IMR-90 (cell line): ENCODE data around the gene INTU.

Source experiments
- BHLHE40 ChIP-seq: fragments of 150-350 bp; IDR thresholded peaks from 2 replicates; pipeline ENCODE4 v1.6.1; 2016; ENCODE audit warnings: mild to moderate bottlenecking, low read depth, low read length
- CEBPB ChIP-seq: IDR thresholded peaks from 2 replicates; pipeline ENCODE4 v1.6.1; 2012; ENCODE audit warnings: low read depth, low read length, improper control_type of control experiment
- CTCF ChIP-seq: conservative IDR thresholded peaks from 2 replicates; pipeline ENCODE4 v1.5.1; 2012; ENCODE audit warnings: mild to moderate bottlenecking, low read depth, low read length, improper control_type of control experiment
- FOS ChIP-seq: fragments of 150-350 bp; IDR thresholded peaks from 2 replicates; pipeline ENCODE4 v1.6.1; 2016; ENCODE audit warnings: low read depth, low read length
- POLR2A ChIP-seq: IDR thresholded peaks from 2 replicates; pipeline ENCODE4 v1.6.1; 2012; ENCODE audit warnings: mild to moderate bottlenecking, low read depth, low read length
- RAD21 ChIP-seq: IDR thresholded peaks from 2 replicates; pipeline ENCODE4 v1.6.1; 2012; ENCODE audit warnings: low read length, improper control_type of control experiment
- RCOR1 ChIP-seq: IDR thresholded peaks from 2 replicates; pipeline ENCODE4 v1.6.1; 2012; ENCODE audit warnings: mild to moderate bottlenecking, low read length, improper control_type of control experiment; ENCODE audit not compliant: insufficient replicate concordance
- RFX5 ChIP-seq: IDR thresholded peaks from 2 replicates; pipeline ENCODE4 v1.8.0; 2012; ENCODE audit warnings: low read depth, mild to moderate bottlenecking, low read length, moderate library complexity
- SMC3 ChIP-seq: fragments of 150-350 bp; IDR thresholded peaks from 2 replicates; pipeline ENCODE4 v1.6.1; 2016; ENCODE audit warnings: low read depth, mild to moderate bottlenecking, antibody characterized with exemption, low read length, moderate library complexity
- USF2 ChIP-seq: fragments of 150-350 bp; IDR thresholded peaks from 2 replicates; pipeline ENCODE4 v1.6.1; 2017; ENCODE audit warnings: mild to moderate bottlenecking, antibody characterized with exemption, low read length, low read depth

- TF ChIP-seq CTCF (no peak), CEBPB (no peak), POLR2A (no peak), SMC3 (no peak), BHLHE40 (no peak), RAD21 (no peak), RFX5 (no peak), RCOR1 (no peak), USF2 (no peak), FOS (no peak)
Measured at GRCh38 chr4:127686658-127687057, 53.9 kb downstream of the INTU start.
